ENCODE measurements around the gene CDCP1.
"Not testable (repeated sequence)": the region's sequence is repeated elsewhere in the genome, so short reads cannot be mapped to it uniquely, and the experiment has no call there.

CDCP1 gene

GRCh38 chr3:45153658-45154437 lies 7.7 kb upstream of the CDCP1 start:
- Histone ChIP-seq H3K27ac (ENCODE audit: low read depth, low read length) (peak overlapping the region; percentile 40), H3K4me3 (ENCODE audit: low read depth, low read length) (no peak overlapping the region), H2AFZ (ENCODE audit: low read length, unreplicated experiment) (no peak overlapping the region), H3K79me2 (ENCODE audit: control insufficient read depth, insufficient read depth, low read length, unreplicated experiment) (no peaks in the 10 kb centered on the region), H3K36me3 (ENCODE audit: insufficient read depth, low read length) (no peaks in the 10 kb centered on the region), H3K27me3 (ENCODE audit: insufficient read depth, low read length) (no peaks in the 10 kb centered on the region), H3K4me1 (ENCODE audit: control insufficient read depth, insufficient read depth, low read length, unreplicated experiment) (peaks cover 14% of the 10 kb centered on the region)

- H3K79me2 ChIP-seq (ENCODE audit: control insufficient read depth, insufficient read depth, low read length, unreplicated experiment), result no peaks in the 10 kb centered on the region
- no peaks in the 10 kb centered on the region for H3K27me3 ChIP-seq (ENCODE audit: insufficient read depth, low read length)
- H3K4me3 ChIP-seq (ENCODE audit: low read depth, low read length), result no peak overlapping the region
- peaks cover 14% of the 10 kb centered on the region for H3K4me1 ChIP-seq (ENCODE audit: control insufficient read depth, insufficient read depth, low read length, unreplicated experiment)
- H2AFZ ChIP-seq (ENCODE audit: low read length, unreplicated experiment), result no peak overlapping the region
- H3K36me3 ChIP-seq (ENCODE audit: insufficient read depth, low read length), result no peaks in the 10 kb centered on the region
- H3K27ac ChIP-seq (ENCODE audit: low read depth, low read length), result no peak overlapping the region
Measured at GRCh38 chr3:45152307-45152706, 6.1 kb upstream of the CDCP1 start.

GRCh38 chr3:45151100-45151499 lies 4.9 kb upstream of the CDCP1 start:
- H3K27me3 ChIP-seq (ENCODE audit: insufficient read depth, low read length), result peaks cover 9% of the 10 kb centered on the region
- H2AFZ ChIP-seq (ENCODE audit: low read length, unreplicated experiment), result no peak overlapping the region

DNA sequence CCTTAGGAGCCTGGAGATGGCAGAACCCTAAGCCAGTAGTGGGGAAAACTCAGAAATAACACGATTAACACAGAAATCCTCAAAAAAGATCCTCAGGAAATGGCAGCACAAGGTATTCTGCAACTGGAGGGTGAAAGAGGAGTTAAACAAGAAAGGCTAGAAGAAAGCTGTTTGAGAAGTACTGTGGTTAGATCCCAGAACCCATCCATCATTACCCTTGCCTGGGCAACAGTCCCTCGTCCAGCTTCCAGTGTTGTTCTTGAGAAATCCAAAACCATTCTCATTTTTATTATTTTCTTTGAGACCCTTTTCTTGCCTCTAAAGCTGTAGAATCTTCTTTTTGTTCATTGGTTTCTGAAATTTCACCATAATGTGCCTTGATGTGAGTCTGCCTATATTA lies 2.7 kb upstream of the CDCP1 start:
- Histone ChIP-seq H3K27me3 (ENCODE audit: insufficient read depth, low read length) (peaks cover 14% of the 10 kb centered on the region), H3K27ac (ENCODE audit: low read depth, low read length) (no peak overlapping the region), H3K4me1 (ENCODE audit: control insufficient read depth, insufficient read depth, low read length, unreplicated experiment) (peaks cover 10% of the 10 kb centered on the region), H2AFZ (ENCODE audit: low read length, unreplicated experiment) (no peak overlapping the region), H3K4me3 (ENCODE audit: low read depth, low read length) (no peak overlapping the region), H3K36me3 (ENCODE audit: insufficient read depth, low read length) (no peaks in the 10 kb centered on the region), H3K79me2 (ENCODE audit: control insufficient read depth, insufficient read depth, low read length, unreplicated experiment) (peaks cover 12% of the 10 kb centered on the region)

More at GRCh38 chr3:45151100-45151499, 4.9 kb upstream of the CDCP1 start:
- Histone ChIP-seq H3K79me2 (ENCODE audit: control insufficient read depth, insufficient read depth, low read length, unreplicated experiment) (no peaks in the 10 kb centered on the region), H3K36me3 (ENCODE audit: insufficient read depth, low read length) (no peaks in the 10 kb centered on the region), H3K4me1 (ENCODE audit: control insufficient read depth, insufficient read depth, low read length, unreplicated experiment) (peaks cover 14% of the 10 kb centered on the region), H3K27ac (ENCODE audit: low read depth, low read length) (no peak overlapping the region), H3K4me3 (ENCODE audit: low read depth, low read length) (no peak overlapping the region)

DNA sequence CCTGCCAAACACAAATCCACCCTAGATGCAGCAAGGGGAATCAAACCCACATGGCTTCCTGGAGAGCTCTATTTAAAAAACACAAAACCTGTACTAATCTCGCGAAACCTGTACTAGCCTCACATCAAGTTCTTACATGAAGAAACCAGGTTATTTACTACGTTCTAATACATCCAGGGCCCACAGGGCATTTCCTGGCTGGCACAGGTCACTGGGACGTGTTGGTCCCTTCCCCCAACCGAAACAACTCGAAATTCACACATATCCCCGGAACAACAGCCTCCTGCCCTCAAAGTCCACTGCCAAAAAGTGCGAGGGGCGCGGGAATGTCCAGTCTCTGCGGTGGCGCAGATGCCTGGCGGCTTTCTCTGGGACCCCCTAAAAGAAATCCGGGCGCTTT lies 955 bp downstream of the CDCP1 start:
- H3K36me3 ChIP-seq (ENCODE audit: insufficient read depth, low read length), result no peaks in the 10 kb centered on the region
- peak overlapping the region; percentile 95 for H2AFZ ChIP-seq (ENCODE audit: low read length, unreplicated experiment)
- H3K79me2 ChIP-seq (ENCODE audit: control insufficient read depth, insufficient read depth, low read length, unreplicated experiment), result peaks cover 17% of the 10 kb centered on the region
- H3K4me1 ChIP-seq (ENCODE audit: control insufficient read depth, insufficient read depth, low read length, unreplicated experiment), result peaks cover 16% of the 10 kb centered on the region
- no peak overlapping the region for H3K27ac ChIP-seq (ENCODE audit: low read depth, low read length)
- H3K4me3 ChIP-seq (ENCODE audit: low read depth, low read length), result peak overlapping the region; percentile 95
- peaks cover 14% of the 10 kb centered on the region for H3K27me3 ChIP-seq (ENCODE audit: insufficient read depth, low read length)

DNA sequence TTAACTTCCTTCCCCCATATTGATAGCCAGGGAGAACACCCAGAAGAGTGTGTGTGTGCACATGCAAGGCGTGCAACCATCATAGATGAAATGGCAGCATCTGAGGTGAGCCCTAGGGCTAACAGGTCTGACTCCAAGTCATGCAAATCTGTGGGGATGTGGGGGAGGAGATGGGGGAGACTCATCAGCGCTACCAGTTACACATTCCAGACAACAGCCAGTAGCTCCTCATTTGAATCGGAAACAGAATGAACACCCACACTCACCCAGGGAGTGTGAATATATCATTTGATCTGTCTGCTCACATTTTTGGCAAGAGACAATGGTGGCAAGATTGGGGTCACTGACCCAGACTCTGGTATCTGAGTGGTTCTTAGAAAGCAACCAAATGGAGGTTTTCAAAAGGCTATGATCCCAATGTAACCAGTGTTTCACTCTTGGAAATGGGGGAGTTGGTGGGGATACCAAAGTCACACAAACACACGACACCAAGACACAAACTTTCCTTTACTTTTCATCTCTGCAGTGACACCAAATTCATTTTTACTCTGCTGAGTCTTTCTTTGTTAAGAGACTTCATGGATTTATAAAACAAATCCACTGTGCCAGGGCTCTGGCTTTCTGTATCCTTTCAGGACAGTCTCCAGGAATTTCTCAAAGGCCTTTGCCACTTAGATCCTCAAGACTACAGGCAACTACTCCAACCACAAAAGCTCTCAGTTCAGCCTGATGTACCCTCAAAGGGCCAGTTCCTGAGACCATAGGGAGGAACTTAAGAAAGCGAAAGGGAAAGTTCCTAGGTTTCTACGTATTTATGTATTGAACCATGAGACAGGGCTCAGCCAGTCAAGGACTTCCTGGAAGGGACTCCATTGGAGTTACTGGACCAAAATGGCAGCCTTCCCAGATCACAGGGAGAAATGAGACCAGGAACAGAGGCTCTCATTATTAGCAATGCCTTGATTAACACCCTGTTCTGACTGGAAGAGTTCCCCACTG lies 2.2 kb downstream of the CDCP1 start:
- Histone ChIP-seq H2AFZ (ENCODE audit: low read length, unreplicated experiment) (peak overlapping the region; percentile 2), H3K4me1 (ENCODE audit: control insufficient read depth, insufficient read depth, low read length, unreplicated experiment) (peaks cover 28% of the 10 kb centered on the region), H3K4me3 (ENCODE audit: low read depth, low read length) (peak overlapping the region; percentile 53; the same call in 1 of the 2 replicates), H3K79me2 (ENCODE audit: control insufficient read depth, insufficient read depth, low read length, unreplicated experiment) (peaks cover 17% of the 10 kb centered on the region), H3K27me3 (ENCODE audit: insufficient read depth, low read length) (peaks cover 14% of the 10 kb centered on the region), H3K36me3 (ENCODE audit: insufficient read depth, low read length) (no peaks in the 10 kb centered on the region), H3K27ac (ENCODE audit: low read depth, low read length) (no peak overlapping the region)

DNA sequence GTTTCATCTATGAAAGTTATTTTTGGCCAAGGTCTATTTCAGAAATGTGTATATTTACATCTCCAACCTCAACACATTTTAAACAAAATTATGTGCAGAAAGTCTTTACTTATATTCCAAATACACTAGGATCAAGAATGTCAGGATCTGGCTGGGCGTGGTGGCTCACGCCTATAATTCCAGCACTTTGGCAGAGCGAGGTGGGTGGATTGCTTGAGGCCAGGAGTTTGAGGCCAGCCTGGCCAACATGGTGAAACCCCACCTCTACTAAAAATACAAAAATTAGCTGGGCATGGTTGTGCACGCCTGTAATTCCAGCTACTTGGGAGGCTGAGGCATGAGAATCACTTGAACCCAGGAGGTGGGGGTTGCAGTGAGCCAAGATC lies 5.4 kb downstream of the CDCP1 start:
- peaks cover 50% of the 10 kb centered on the region for H3K4me1 ChIP-seq (ENCODE audit: control insufficient read depth, insufficient read depth, low read length, unreplicated experiment)
- not testable (repeated sequence) for H3K4me3 ChIP-seq (ENCODE audit: low read depth, low read length); H3K36me3 ChIP-seq (ENCODE audit: insufficient read depth, low read length); H2AFZ ChIP-seq (ENCODE audit: low read length, unreplicated experiment); H3K27me3 ChIP-seq (ENCODE audit: insufficient read depth, low read length)
- peak overlapping the region; percentile 72 for H3K27ac ChIP-seq (ENCODE audit: low read depth, low read length)
- H3K79me2 ChIP-seq (ENCODE audit: control insufficient read depth, insufficient read depth, low read length, unreplicated experiment), result peaks cover 17% of the 10 kb centered on the region

GRCh38 chr3:45140141-45140769 lies 5.9 kb downstream of the CDCP1 start:
- Histone ChIP-seq H3K4me1 (ENCODE audit: control insufficient read depth, insufficient read depth, low read length, unreplicated experiment) (peaks cover 55% of the 10 kb centered on the region), H3K27ac (ENCODE audit: low read depth, low read length) (peak overlapping the region; percentile 72), H3K79me2 (ENCODE audit: control insufficient read depth, insufficient read depth, low read length, unreplicated experiment) (peaks cover 15% of the 10 kb centered on the region), H3K27me3 (ENCODE audit: insufficient read depth, low read length) (no peaks in the 10 kb centered on the region), H3K4me3 (ENCODE audit: low read depth, low read length) (no peak overlapping the region), H2AFZ (ENCODE audit: low read length, unreplicated experiment) (no peak overlapping the region), H3K36me3 (ENCODE audit: insufficient read depth, low read length) (no peaks in the 10 kb centered on the region)

- Histone ChIP-seq H3K27me3 (ENCODE audit: insufficient read depth, low read length) (no peaks in the 10 kb centered on the region), H3K4me1 (ENCODE audit: control insufficient read depth, insufficient read depth, low read length, unreplicated experiment) (peaks cover 62% of the 10 kb centered on the region), H3K27ac (ENCODE audit: low read depth, low read length) (peak overlapping the region; percentile 72), H2AFZ (ENCODE audit: low read length, unreplicated experiment) (no peak overlapping the region), H3K79me2 (ENCODE audit: control insufficient read depth, insufficient read depth, low read length, unreplicated experiment) (peaks cover 11% of the 10 kb centered on the region), H3K4me3 (ENCODE audit: low read depth, low read length) (no peak overlapping the region), H3K36me3 (ENCODE audit: insufficient read depth, low read length) (no peaks in the 10 kb centered on the region)
Measured at GRCh38 chr3:45139372-45140140, 6.6 kb downstream of the CDCP1 start.

- H2AFZ ChIP-seq (ENCODE audit: low read length, unreplicated experiment), result no peak overlapping the region
- H3K27me3 ChIP-seq (ENCODE audit: insufficient read depth, low read length), result no peaks in the 10 kb centered on the region
- H3K36me3 ChIP-seq (ENCODE audit: insufficient read depth, low read length), result no peaks in the 10 kb centered on the region
- peak overlapping the region; percentile 72 for H3K27ac ChIP-seq (ENCODE audit: low read depth, low read length)
- peaks cover 1% of the 10 kb centered on the region for H3K79me2 ChIP-seq (ENCODE audit: control insufficient read depth, insufficient read depth, low read length, unreplicated experiment)
- no peak overlapping the region for H3K4me3 ChIP-seq (ENCODE audit: low read depth, low read length)
- peaks cover 57% of the 10 kb centered on the region for H3K4me1 ChIP-seq (ENCODE audit: control insufficient read depth, insufficient read depth, low read length, unreplicated experiment)
Measured at GRCh38 chr3:45137656-45138181, 8.5 kb downstream of the CDCP1 start.

Measured in ACC112 (cell line).